Chondrocyte (in vitro differentiated cells): Measurements from ENCODE around the gene GNMT. TPM values are rescaled to one million over a fixed set of nuclear protein-coding genes. Genes with fewer than 3 reads are reported as not detected.
A peak's percentile ranks its signal among the peaks of the same experiment; 100 is the strongest.

Experiments
- DNase-seq: peaks from one replicate; pipeline ENCODE4 v3.0.0; 2021; ENCODE audit warnings: mixed read lengths, low spot score
- H3K27ac Mint-ChIP-seq: one replicate; pipeline ENCODE4 v1.8.0; 2021; ENCODE audit warnings: mild to moderate bottlenecking, moderate library complexity, mixed read lengths; ENCODE audit not compliant: unreplicated experiment
- H3K27me3 Mint-ChIP-seq: 2 replicates; pipeline ENCODE4 v1.8.0; 2021; ENCODE audit warnings: low read depth, mixed read lengths
- H3K36me3 Mint-ChIP-seq: 2 replicates; pipeline ENCODE4 v1.8.0; 2021; ENCODE audit warnings: low read depth, mixed read lengths
- H3K4me1 Mint-ChIP-seq: 2 replicates; pipeline ENCODE4 v1.8.0; 2021; ENCODE audit warnings: low read depth, mild to moderate bottlenecking, mixed read lengths
- H3K4me3 Mint-ChIP-seq: one replicate; pipeline ENCODE4 v1.8.0; 2021; ENCODE audit warnings: mild to moderate bottlenecking, moderate library complexity, mixed read lengths; ENCODE audit not compliant: unreplicated experiment
- H3K9me3 Mint-ChIP-seq: 2 replicates; pipeline ENCODE4 v1.8.0; 2021; ENCODE audit warnings: low read depth, mixed read lengths
- total RNA-seq: library from RNA; stranded (reverse); gene quantifications from 3 replicates; pipeline ENCODE4 v1.2.1, GENCODE V29; 2021
- TF ChIP-seq, protein P1 (sequence below): fragments of 200-600 bp; sonication (generic); IDR thresholded peaks from 2 replicates; pipeline ENCODE4 v1.5.0; 2021; ENCODE audit warnings: antibody characterized with exemption, mild to moderate bottlenecking, moderate library complexity

Gene GNMT
- total RNA-seq, 1 donor from 2014 or later = not detected

DNA sequence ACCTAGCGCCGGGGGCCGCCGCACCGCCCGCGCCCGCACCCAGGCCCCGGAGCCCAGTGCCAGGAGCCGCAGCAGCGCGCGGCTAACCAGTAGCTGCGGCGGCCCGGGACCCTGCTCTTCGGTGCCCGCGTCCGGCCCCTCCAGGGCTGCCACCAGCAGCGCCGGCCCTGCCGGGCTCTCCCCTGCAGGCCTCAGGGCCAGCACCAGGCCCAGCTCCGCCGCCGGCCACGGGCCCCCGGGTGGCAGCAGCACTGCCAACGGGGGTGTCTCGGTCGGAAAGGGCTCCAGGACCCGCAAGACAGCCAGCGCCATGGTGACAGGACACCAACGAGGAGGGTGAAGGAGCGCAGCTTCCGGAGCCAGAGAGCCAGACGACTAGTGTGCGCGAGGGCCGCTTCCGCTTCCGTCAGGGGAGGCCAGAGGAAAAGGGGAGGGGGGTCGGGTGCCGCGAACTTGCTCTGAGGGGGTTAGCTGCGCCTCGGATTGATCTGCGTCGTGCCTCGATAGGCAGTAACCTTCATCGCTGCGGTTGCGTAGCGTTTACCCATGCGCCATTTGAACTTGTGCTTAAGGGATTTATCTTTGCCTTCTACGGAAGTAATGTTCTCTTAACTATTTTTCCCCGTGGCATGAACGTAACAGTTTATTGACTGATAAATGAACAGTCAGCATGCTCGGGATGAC is 18.4 kb downstream of the GNMT start, which contains the start of gene PEX6:
PEX6 (minus strand) TSS at position 343 of the 684 bp plus-strand sequence; CDS start at position 312, 31 bp downstream.
- TF ChIP-seq, protein P1, sequence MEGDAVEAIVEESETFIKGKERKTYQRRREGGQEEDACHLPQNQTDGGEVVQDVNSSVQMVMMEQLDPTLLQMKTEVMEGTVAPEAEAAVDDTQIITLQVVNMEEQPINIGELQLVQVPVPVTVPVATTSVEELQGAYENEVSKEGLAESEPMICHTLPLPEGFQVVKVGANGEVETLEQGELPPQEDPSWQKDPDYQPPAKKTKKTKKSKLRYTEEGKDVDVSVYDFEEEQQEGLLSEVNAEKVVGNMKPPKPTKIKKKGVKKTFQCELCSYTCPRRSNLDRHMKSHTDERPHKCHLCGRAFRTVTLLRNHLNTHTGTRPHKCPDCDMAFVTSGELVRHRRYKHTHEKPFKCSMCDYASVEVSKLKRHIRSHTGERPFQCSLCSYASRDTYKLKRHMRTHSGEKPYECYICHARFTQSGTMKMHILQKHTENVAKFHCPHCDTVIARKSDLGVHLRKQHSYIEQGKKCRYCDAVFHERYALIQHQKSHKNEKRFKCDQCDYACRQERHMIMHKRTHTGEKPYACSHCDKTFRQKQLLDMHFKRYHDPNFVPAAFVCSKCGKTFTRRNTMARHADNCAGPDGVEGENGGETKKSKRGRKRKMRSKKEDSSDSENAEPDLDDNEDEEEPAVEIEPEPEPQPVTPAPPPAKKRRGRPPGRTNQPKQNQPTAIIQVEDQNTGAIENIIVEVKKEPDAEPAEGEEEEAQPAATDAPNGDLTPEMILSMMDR = peak; percentile 16
- Mint-ChIP-seq H3K4me3 (peak within 1 kb of the TSS; percentile 89), H3K4me1 (peaks cover 31% of the 10 kb centered on the region), H3K36me3 (peaks cover 3% of the 10 kb centered on the region), H3K27ac (peak within 1 kb of the TSS; percentile 95), H3K9me3 (no peaks in the 10 kb centered on the region), H3K27me3 (no peaks in the 10 kb centered on the region)
- DNase-seq = no peak

DNA sequence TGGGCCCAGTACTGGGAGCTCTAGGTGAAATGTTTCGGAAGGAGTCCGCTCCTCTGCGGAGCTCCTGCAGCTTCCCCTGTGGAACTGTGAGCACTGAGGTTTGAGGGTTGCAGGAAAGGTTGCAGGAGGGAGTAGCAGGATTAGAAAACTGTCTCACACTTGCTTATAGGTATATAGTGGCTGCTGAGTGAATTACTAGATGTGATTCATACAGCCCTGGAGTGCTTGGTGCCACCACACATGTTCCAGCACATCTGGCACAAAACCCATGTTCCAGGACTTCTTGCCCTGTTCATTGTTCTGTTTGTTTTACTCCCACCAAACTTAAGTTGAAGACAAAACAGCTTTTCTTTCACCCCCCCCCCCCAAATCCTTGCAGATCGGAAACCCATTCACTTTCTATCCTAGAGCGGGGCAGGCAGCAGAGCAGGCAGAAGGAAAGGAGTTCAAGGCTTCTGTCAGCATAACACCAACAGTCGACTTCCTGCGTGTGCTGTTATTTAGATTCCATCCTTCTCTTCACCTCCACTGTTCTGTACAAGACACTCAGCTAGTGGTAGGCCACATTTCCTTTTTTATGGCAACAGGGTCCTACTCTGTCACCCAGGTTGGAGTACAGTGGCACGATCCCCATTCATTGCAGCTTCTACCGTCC is 19.1 kb downstream of the GNMT start:
- Mint-ChIP-seq H3K36me3 (peaks cover 2% of the 10 kb centered on the region), H3K9me3 (no peaks in the 10 kb centered on the region), H3K27ac (peak overlapping the region; percentile 95), H3K4me1 (peaks cover 32% of the 10 kb centered on the region), H3K4me3 (peak overlapping the region; percentile 89), H3K27me3 (no peaks in the 10 kb centered on the region)
- DNase-seq = no peak
- TF ChIP-seq, protein P1 = no peak

DNA sequence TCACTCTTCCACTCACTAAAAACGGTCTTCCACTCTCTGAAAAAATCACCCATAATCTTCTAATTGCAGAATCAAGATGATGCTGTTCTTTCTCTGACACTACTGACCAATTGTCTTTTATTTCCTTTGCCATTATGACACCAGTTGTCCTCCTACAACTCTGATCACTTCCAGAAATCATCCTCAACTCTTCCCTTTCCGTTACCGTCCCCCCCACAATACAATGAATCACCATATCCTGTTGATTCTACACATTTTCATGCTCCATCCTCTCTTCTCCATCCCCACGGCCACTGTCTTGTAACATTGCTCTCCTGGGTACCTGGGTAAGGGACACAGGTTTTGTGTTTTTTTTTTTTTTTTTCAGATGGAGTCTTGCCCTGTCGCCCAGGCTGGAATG is 21.3 kb downstream of the GNMT start:
- Mint-ChIP-seq H3K4me3 (no peak overlapping the region), H3K27me3 (no peaks in the 10 kb centered on the region), H3K9me3 (no peaks in the 10 kb centered on the region), H3K36me3 (peaks cover 1% of the 10 kb centered on the region), H3K4me1 (peaks cover 47% of the 10 kb centered on the region), H3K27ac (no peak overlapping the region)
- TF ChIP-seq, protein P1 = no peak
- no peak for DNase-seq

DNA sequence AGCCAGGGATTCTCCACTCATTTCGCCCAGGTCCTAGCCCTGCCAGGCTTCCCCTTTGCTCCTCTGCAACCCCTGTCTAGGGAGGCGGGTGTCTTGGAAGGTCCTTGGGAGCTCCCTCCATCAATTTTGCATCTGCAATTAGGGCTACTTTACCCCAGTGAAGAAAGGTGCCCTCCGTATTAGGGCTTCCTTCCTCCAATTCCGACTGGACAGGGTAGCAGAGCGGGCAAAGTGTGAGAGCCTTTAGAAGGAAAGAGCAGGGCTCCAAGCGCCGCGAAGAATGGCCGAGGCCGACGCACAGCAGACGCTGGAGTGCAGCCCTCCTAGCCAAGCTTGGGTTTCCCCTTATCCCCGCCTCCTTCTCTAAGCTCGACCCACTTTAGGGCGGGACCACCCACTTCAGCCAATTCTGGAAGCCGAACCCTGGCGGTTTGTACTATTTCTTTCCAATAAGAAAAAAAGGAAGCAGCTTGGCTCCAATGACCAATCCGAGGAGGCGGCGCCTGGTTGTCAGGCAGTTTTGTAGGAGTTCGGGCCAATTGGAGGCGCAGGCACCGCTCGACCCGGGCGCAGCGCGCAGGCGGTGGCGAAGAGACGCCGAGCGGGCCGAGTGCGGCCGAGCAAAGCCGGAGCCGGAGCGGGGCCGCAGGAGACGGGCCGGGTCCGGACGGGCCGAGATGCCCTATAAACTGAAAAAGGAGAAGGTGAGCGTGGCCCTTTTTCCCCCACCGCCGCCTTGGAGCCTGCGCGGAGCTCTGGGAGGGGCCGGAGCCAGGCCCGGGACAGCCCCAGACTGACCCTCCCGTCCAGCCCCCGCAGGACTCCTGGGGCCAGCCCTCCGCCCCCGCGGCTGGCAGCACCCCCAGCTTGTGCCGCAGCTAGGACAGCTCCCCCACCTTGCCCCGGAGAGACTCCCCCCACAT is 23.7 kb downstream of the GNMT start, which contains the start of gene PPP2R5D:
PPP2R5D (plus strand) TSS at position 570 of the 923 bp plus-strand sequence; CDS start at position 678, 108 bp downstream.
- Mint-ChIP-seq H3K27ac (peak within 1 kb of the TSS; percentile 89), H3K4me1 (peaks cover 54% of the 10 kb centered on the region)

More for the DNA sequence above, 23.7 kb downstream of the GNMT start, which contains the start of gene PPP2R5D:
- H3K9me3 Mint-ChIP-seq = no peaks in the 10 kb centered on the region
- peaks cover 2% of the 10 kb centered on the region for H3K36me3 Mint-ChIP-seq
- no peaks in the 10 kb centered on the region for H3K27me3 Mint-ChIP-seq
- TF ChIP-seq, protein P1 = peak; percentile 13
- H3K4me3 Mint-ChIP-seq = peak within 1 kb of the TSS; percentile 86
- peak; percentile 97 for DNase-seq
